DMS153 treated with DMSO at 0.1 percent for 48 hours (cell line): ENCODE measurements around the gene SYT9.

Source experiments
- DNase-seq: peaks from one replicate; lab custom pipeline; 2025; ENCODE audit not compliant: unreplicated experiment; lab: John Stamatoyannopoulos, UW

The SYT9 gene

DNA sequence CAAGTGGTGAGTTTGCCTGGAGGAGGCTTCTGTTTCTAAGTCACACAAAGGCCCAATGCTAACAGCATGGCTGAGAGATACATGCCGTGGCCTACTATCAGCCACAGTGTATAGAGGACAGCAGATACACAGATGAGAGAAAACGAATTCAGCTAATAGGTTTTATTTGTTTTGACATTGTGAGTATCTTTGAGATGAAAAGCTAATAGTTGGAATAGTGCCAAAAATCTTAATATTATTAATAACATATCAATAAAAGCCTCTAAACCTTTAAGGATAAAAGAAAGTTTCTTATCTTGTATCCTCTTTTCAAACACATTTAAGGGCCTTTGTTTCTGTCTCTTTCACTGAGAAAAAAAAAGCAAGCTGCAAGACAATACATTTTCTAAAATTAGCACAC lies 203.2 kb downstream of the SYT9 start:
- DNase-seq: no peak

DNA sequence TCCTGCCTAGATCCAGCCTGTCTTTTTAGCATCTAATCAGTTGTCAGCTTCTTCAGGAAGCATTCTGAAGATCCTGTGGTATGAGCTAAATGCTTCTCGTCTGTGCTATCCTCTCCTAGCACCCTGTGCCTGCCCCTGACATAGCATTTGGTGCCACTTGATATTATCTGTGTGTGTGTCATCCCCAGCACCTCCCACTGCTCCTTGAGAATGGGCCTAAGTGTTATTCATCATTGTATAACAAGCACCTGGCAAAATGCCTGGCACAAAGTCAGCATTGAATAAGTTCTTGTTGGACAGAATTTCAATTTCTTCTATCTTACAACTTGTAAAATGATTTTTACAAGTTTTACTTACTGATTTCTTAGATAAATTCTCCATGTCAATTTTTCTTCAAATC lies 205.5 kb downstream of the SYT9 start:
- no peak for DNase-seq

- no peak for DNase-seq
These were observed 211.0 kb downstream of the SYT9 start for GRCh38 chr11:7462706-7463105.

DNA sequence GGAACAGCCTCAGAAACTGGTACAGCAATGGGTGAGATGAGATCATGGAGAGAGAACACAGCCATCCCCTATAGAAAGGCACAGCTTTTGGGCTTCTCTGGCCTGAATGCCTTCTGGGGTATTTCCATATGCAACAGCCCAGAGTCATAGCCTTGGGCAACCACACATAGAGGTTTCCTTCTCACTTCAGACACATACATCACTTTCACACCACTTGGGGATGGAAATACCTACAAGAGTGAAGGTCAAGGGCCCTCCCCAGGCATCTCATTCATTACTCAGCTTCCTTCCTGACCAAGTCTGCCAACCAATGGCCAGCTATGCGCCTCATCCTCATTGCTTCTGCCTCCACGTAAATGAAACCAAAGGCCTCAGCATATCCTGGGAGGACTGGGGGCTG lies 215.9 kb downstream of the SYT9 start:
- DNase-seq: no peak

DNA sequence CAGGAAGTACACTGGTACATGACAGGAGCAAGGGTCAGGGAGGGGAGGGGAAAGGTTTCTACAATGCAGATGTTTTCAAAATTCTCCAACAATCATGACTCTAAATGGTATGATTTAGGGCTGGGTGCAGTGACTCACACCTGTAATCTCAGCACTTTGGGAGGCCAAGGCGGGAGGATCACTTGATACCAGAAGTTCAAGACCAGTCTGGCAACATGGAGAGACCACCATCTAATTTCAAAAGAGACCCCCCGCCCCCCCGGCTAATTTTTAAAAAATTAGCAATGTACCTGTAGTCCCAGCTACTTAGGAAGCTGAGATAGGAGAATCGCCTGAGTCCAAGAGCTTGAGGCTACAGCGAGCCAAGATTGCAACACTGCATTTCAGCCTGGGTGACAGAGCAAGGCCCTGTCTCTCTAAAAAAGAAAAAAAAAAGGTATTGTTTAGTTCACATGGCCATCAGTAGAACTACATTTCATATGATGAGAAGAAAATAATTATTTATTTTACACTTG lies 217.7 kb downstream of the SYT9 start:
- no peak for DNase-seq

DNA sequence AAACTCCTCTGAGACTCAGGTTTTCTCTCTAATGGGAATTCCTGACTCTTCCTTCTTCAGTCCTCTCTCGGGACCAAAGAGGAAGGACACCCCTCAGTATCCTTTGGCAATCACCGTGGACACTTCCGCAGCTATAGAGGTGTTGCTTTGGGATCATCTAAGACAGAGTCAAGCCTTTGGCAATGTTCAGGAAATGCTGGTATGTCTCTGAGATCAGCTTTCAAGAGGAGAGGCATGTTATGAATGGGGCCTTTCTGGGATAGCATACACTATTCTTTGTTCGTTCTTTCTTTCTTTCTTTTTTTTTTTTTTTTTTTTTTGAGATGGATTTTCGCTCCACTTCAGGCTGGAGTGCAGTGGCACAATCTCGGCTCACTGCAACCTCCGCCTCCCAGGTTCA lies 219.4 kb downstream of the SYT9 start:
- DNase-seq: no peak

GRCh38 chr11:7473717-7474116 lies 222.0 kb downstream of the SYT9 start:
- DNase-seq: no peak

DNA sequence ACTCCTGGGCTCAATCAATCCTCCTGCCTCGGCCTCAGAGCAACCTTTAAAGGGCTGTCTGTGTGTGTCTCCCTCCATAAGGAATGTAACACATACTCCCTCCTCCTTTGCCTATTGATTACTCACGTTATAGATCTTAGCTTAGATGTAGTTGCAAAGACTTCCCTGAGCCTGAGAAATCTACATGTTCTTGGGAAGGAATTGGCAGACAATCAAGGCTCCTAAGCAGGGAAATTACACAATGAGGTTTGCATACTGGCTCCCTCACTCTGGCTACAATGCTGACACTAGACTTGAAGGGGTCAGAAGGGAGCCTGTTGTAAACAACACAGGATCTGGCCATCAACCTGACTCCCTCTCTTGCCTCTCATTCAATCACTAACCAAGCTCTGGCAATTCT lies 228.4 kb downstream of the SYT9 start:
- DNase-seq: no peak

GRCh38 chr11:7484131-7484530 lies 232.4 kb downstream of the SYT9 start:
- no peak for DNase-seq

GRCh38 chr11:7484645-7485044 lies 232.9 kb downstream of the SYT9 start:
- DNase-seq: no peak

DNA sequence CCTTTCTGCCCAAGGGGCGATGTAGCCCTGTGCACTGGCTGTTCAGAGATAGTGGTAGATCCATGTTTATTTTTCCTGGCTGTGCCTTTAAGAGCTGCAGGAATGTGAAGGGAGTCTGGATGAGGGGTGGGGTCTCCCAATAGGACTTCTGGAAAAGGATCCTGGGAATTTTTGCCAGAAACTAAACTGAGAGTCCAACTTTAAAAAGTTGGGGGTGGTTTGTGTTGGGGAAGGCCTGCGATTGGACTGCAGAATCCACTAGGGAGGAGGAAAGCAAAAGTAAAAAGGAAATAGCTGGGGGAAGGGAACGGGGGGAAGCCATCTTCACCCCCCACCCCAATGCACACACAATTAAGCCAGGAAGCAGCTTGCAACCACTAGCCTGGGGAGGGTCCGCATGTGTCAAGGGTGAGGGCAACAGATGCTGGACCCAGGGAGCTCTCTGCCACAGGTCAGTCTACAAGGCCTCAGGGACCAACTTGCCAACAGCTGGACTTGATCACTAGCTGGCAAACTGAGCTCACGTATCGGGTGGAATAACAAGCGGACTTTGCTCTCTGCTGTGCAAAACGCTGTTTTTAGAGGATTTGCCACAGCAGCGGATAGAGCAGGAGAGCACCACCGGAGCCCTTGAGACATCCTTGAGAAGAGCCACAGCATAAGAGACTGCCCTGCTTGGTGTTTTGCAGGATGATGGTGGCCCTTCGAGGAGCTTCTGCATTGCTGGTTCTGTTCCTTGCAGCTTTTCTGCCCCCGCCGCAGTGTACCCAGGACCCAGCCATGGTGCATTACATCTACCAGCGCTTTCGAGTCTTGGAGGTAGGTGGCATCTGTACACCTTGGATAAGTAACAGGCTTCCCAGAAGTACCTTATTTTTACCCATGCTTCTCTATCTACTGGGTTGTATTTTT lies 233.7 kb downstream of the SYT9 start, which contains the start of gene OLFML1:
OLFML1 (plus strand) TSS at position 321 of the 912 bp plus-strand sequence; CDS start at position 691, 370 bp downstream.
- no peak for DNase-seq

- DNase-seq: no peak
These were observed 234.5 kb downstream of the SYT9 start for GRCh38 chr11:7486098-7486780.

DNA sequence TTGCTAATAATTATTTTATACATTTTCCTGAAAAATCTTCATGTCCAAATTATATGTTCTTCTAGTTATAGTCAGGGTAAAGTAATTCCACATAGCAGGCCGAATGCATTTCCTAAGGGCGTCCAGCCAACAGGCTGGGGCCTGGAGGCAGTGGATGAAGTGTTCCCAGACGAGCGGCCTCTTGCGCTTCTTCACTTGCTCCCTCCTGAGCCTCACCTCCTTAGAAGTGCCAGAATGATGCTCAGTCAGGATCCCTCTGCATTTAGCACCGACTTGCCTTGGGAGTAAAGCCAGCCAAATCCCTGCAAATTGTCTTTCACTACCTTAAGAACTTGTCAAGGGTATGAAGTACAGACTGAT lies 235.1 kb downstream of the SYT9 start:
- no peak for DNase-seq

DNA sequence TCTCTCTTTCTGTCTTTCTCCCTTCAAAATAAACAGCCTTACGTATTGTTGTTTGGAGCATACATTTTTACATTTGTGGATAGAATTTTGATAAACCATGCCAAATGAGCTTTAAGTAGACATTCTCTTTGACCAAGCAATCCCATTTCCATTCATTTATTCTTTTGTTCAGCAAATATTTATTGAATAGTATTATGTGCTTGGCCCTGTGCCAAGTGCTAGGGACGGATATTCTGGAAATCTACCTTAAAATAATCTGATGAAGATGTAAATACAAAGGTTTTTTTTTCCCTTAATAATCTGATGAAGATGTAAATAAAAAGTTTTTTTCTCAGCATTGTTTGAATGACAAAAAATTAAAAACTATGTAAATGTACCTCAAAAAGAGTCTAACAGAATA lies 235.7 kb downstream of the SYT9 start:
- DNase-seq: no peak

DNA sequence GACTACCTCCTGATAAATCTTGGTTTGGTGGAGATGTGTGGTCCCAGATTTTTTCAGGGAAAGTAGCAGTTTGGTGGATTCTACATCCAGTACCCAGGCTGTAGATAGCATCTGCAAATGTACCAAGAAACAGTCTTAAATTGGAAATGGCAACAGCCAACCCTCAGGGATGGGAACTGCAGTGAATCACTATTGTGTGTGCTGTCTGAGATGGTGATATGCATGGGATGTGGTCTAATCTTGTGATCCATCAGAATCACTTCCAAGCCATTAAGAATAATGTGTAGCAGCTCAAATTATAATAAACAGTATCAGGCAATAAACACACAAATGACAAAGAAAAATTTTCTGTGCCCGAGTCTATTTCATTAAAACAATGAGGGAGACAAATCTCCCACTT lies 237.0 kb downstream of the SYT9 start:
- no peak for DNase-seq

- no peak for DNase-seq
These were observed 237.7 kb downstream of the SYT9 start for GRCh38 chr11:7489376-7489775.

GRCh38 chr11:7490054-7490453 lies 238.3 kb downstream of the SYT9 start:
- no peak for DNase-seq

- no peak for DNase-seq
These were observed 238.8 kb downstream of the SYT9 start for GRCh38 chr11:7490535-7490934.

DNA sequence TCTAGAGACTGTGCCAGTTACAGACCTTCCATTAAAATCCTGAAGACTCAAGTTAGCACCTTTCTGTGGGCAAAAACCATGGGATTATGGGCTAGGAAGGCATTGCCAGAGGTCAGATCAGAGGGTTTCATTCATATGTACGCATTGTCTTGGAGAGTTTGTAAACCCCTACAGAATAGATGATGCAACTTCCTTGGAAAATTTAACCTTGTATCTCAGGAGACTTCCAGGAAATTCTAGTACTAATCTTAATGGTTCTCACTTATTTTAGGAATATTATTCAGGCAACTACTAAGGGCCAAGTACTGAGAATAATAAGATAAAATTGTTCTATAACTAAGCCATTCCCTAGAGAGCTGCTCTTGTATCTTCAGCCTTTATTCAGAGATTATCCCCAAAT lies 240.5 kb downstream of the SYT9 start:
- no peak for DNase-seq

DNA sequence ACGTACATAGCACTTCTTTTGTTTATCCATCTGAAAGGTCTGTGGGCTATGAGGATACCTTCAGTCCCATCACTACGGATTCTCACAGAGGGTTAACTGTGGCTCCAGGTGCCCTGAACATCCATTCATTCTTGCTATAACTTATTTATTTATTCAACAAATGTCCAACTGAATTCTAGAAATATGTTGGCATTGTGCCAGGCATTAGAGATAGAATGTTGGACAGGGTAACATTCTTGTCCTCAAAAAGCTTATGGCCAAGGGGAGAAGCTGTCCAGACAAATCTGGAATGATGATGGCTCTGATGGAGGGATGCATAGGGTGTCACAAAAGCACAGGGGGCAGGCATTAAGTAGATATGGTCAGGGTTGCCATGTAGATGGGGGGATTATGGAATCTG lies 242.0 kb downstream of the SYT9 start:
- no peak for DNase-seq

- no peak for DNase-seq
These were observed 242.5 kb downstream of the SYT9 start for GRCh38 chr11:7494086-7494745.
